Posterior vena cava (tissue), 2 donors: Measurements from ENCODE around the gene RAB26. TPM values are rescaled to one million over a fixed set of nuclear protein-coding genes. Genes with fewer than 3 reads are reported as not detected.

Experiments used
- DNase-seq: peaks from one replicate; pipeline ENCODE4 v3.0.0-alpha.2; 2020; ENCODE audit warnings: low spot score
- intact Hi-C, 2 donors: fragments of 100-400 bp; cut with DNase I; formaldehyde crosslinking; loops; one replicate each; pipeline versions ENCODE4 v1.14.1 to v1.14.2; 2022 to 2023
- total RNA-seq, 2 donors: library from RNA; stranded (reverse); fragmentation: NEBNext Ultra II Directional; extraction: Animal tissue kit (Norgen Biotek cat#: 25700); gene quantifications; one replicate each; pipeline ENCODE4 v1.2.1, GENCODE V29; 2021
- donor health status: DM: yes; HTN: yes; CAD: no.
- donor health status: DM: yes; HTN: yes; CAD: no.

The RAB26 gene
- total RNA-seq, 2 donors from 2014 or later: 0.28 TPM; not detected in 1

- intact Hi-C loops: no loop called here
- DNase-seq: no peak
These were observed 23.3 kb downstream of the RAB26 start for GRCh38 chr16:2171601-2172178.

GRCh38 chr16:2172688-2173335, 24.4 kb downstream of the RAB26 start:
- intact Hi-C loops: no loop called here
- no peak for DNase-seq

- no peak for DNase-seq
- intact Hi-C loops: no loop called here
These were observed 24.9 kb downstream of the RAB26 start for GRCh38 chr16:2173366-2173765.

GRCh38 chr16:2173916-2174315, 25.5 kb downstream of the RAB26 start:
- intact Hi-C loops: no loop called here
- no peak for DNase-seq

GRCh38 chr16:2174396-2175131, 26.1 kb downstream of the RAB26 start:
- no peak for DNase-seq

GRCh38 chr16:2175454-2175853, 27.0 kb downstream of the RAB26 start:
- intact Hi-C loops: no loop called here
- no peak for DNase-seq

More at GRCh38 chr16:2174396-2175131, 26.1 kb downstream of the RAB26 start:
- intact Hi-C loops: no loop called here

- intact Hi-C loops: no loop called here
- DNase-seq: no peak
These were observed 27.6 kb downstream of the RAB26 start for GRCh38 chr16:2176047-2176446.

GRCh38 chr16:2177101-2177500, 28.7 kb downstream of the RAB26 start:
- DNase-seq: no peak
- intact Hi-C loops: no loop called here

GRCh38 chr16:2177561-2177960, 29.1 kb downstream of the RAB26 start:
- DNase-seq: no peak
- intact Hi-C loops: no loop called here

GRCh38 chr16:2178321-2179106, 30.1 kb downstream of the RAB26 start:
- intact Hi-C loops: no loop called here

GRCh38 chr16:2179107-2179501, 30.7 kb downstream of the RAB26 start:
- intact Hi-C loops: no loop called here
- no peak for DNase-seq

More at GRCh38 chr16:2178321-2179106, 30.1 kb downstream of the RAB26 start:
- DNase-seq: no peak

GRCh38 chr16:2179576-2179975, 31.2 kb downstream of the RAB26 start:
- intact Hi-C loops: no loop called here
- DNase-seq: no peak

GRCh38 chr16:2180461-2180860, 32.0 kb downstream of the RAB26 start:
- no peak for DNase-seq
- intact Hi-C loops: no loop called here

GRCh38 chr16:2180962-2181923, 32.8 kb downstream of the RAB26 start:
- intact Hi-C loops: no loop called here
- no peak for DNase-seq

GRCh38 chr16:2181952-2182351, 33.5 kb downstream of the RAB26 start:
- intact Hi-C loops: no loop called here
- no peak for DNase-seq

- intact Hi-C loops: no loop called here
- DNase-seq: no peak
These were observed 35.2 kb downstream of the RAB26 start for GRCh38 chr16:2183671-2184070.

GRCh38 chr16:2184346-2184745, 35.9 kb downstream of the RAB26 start:
- intact Hi-C loops: no loop called here
- no peak for DNase-seq

GRCh38 chr16:2184962-2185361, 36.5 kb downstream of the RAB26 start:
- intact Hi-C loops: no loop called here
- no peak for DNase-seq

- DNase-seq: no peak
- intact Hi-C loops: no loop called here
These were observed 37.6 kb downstream of the RAB26 start for GRCh38 chr16:2186064-2186463.
